Dendritic cell treated with granulocyte-macrophage colony-stimulating factor and Interleukin-4, amounts not matched to agents 40 ng/mL and 50 ng/mL, for 4 days (primary cell): ENCODE measurements around the gene KDM4B.
A peak's percentile ranks its signal among the peaks of the same experiment; 100 is the strongest.

Source experiments
- H3K27ac Mint-ChIP-seq: one replicate; pipeline ENCODE4 v1.8.0; 2022; ENCODE audit warnings: mild to moderate bottlenecking, mixed read lengths
- H3K27me3 Mint-ChIP-seq: one replicate; pipeline ENCODE4 v1.8.0; 2022; ENCODE audit warnings: mild to moderate bottlenecking, mixed read lengths
- H3K36me3 Mint-ChIP-seq: one replicate; pipeline ENCODE4 v1.8.0; 2022; ENCODE audit warnings: low read depth, mixed read lengths
- H3K4me1 Mint-ChIP-seq: one replicate; pipeline ENCODE4 v1.8.0; 2022; ENCODE audit warnings: low read depth, mixed read lengths
- H3K4me3 Mint-ChIP-seq: one replicate; pipeline ENCODE4 v1.8.0; 2022; ENCODE audit warnings: mild to moderate bottlenecking, moderate library complexity, mixed read lengths
- H3K9me3 Mint-ChIP-seq: one replicate; pipeline ENCODE4 v1.8.0; 2022; ENCODE audit warnings: mixed read lengths
- intact Hi-C: fragments of 100-400 bp; cut with micrococcal nuclease; formaldehyde crosslinking; loops from one replicate; pipeline ENCODE4 v1.15.0; 2022

KDM4B gene

DNA sequence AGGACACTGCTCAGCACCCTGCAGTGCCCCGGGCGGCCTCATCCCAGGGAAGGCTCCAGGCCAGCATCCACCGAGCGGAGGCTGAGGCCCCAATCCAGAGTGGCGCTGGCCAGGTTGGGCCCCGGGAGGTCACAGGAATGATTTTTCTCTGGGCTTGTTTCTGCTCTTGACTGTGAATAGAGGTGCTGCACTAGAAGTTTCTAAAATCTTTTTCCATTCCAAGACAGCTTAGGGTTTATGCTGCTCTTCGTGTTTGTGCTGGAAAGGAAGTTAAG, 15.1 kb downstream of the KDM4B start:
- Mint-ChIP-seq H3K36me3 (peaks cover 70% of the 10 kb centered on the region), H3K27me3 (no peaks in the 10 kb centered on the region), H3K9me3 (no peaks in the 10 kb centered on the region), H3K27ac (no peak overlapping the region), H3K4me3 (no peak overlapping the region), H3K4me1 (peaks cover 56% of the 10 kb centered on the region)
- intact Hi-C loops: no loop called here

DNA sequence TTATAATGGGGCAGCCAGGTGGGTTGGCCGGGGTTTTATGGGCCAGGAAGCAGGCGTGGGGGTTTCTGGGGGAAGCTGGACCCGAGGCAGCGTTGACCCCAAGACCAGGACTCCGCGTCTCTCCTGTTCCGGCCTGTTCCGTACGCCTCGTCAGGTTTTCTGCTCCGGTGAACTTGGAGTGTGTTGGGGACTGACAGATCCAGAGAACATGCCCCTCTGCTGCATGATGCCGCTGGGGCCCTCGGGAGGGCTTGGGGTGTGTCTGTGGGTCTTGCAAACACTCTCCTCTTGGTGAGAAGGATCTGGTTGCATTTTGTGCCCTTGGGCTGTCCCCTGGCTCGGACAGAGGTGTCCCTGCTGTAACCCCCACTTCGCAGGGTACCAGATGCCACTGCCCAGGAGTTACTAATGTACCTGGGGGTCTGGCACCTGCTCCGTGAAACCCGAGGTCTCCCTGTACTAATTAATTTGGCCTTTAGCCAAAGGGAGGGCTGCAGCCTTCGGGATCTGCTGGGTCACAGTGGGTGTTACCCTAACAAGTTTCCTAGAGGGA, 15.6 kb downstream of the KDM4B start:
- intact Hi-C loops: no loop called here
- H3K4me1 Mint-ChIP-seq: peaks cover 56% of the 10 kb centered on the region
- H3K27me3 Mint-ChIP-seq: no peaks in the 10 kb centered on the region
- no peaks in the 10 kb centered on the region for H3K9me3 Mint-ChIP-seq
- no peak overlapping the region for H3K27ac Mint-ChIP-seq
- H3K36me3 Mint-ChIP-seq: peaks cover 70% of the 10 kb centered on the region
- H3K4me3 Mint-ChIP-seq: no peak overlapping the region

DNA sequence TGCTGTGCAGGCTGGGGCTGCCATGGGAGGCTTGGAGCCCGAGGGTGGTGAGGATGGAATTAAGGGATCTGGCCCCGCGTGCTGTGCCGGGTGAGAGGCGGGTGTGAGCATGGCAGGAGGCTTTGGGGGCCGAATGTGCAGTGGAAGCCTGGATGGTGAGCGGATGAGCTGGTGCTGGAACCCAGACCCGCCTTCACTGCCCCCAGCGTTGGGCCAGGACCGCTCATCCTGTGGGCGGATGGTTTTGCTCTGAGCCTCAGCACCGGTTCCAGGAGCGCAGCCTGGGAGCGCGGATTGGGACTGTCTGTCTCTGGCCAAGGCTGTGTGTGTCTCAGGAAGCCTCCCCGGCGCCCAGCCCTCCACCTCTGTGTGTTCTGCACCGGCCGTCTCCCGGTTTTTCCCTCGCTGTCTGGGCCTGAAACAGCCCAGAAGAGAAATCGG, 16.7 kb downstream of the KDM4B start:
- Mint-ChIP-seq H3K4me1 (peaks cover 52% of the 10 kb centered on the region), H3K27ac (no peak overlapping the region), H3K27me3 (no peaks in the 10 kb centered on the region), H3K4me3 (no peak overlapping the region), H3K9me3 (no peaks in the 10 kb centered on the region), H3K36me3 (peaks cover 63% of the 10 kb centered on the region)
- intact Hi-C loops: no loop called here

DNA sequence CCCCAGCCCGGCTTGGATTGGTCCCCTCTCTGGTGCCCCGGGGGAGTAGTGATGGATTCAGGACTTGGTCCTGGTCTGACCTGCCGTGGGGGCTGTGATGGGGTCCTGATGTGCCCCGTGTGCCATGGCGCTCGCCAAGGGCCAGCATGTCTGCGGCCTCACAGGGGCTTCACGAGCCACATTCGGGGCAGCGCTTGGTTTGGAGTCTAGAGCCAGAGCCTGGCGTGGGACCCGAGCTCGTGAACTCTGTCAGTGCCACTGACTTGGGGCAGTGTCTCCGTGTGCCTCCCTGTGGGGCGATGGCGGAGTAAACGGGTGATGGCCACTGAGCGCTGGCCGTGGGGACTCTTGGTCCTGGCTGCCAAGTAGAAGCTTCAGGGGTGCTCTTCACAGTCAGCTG, 17.1 kb downstream of the KDM4B start:
- Mint-ChIP-seq H3K27me3 (no peaks in the 10 kb centered on the region), H3K9me3 (no peaks in the 10 kb centered on the region), H3K4me3 (no peak overlapping the region), H3K36me3 (peaks cover 59% of the 10 kb centered on the region), H3K4me1 (peaks cover 47% of the 10 kb centered on the region), H3K27ac (no peak overlapping the region)
- intact Hi-C loops: no loop called here

DNA sequence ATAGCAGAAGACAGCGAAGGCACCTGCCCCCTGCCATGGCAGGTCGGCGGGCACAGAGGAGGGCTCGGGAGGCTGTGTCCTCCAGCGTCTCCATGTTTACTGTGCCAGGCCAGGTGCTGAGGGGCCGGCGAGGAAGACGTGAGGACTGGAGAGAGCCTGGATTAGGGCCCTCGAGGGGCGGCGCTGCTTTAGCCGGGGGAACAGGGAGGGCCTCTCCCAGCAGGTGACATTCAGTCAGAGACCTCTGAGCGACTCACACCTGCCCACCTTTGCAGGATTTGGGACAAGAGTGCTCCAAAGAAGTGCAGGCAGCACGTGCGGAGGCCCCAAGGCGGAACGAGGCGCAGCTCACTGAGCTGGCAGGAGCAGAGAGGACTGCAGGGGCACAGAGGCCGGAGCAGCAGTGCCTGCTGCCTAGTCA, 17.6 kb downstream of the KDM4B start:
- Mint-ChIP-seq H3K9me3 (no peaks in the 10 kb centered on the region), H3K36me3 (peaks cover 60% of the 10 kb centered on the region), H3K4me3 (no peak overlapping the region), H3K27ac (no peak overlapping the region), H3K4me1 (peaks cover 43% of the 10 kb centered on the region), H3K27me3 (no peaks in the 10 kb centered on the region)
- intact Hi-C loops: no loop called here

DNA sequence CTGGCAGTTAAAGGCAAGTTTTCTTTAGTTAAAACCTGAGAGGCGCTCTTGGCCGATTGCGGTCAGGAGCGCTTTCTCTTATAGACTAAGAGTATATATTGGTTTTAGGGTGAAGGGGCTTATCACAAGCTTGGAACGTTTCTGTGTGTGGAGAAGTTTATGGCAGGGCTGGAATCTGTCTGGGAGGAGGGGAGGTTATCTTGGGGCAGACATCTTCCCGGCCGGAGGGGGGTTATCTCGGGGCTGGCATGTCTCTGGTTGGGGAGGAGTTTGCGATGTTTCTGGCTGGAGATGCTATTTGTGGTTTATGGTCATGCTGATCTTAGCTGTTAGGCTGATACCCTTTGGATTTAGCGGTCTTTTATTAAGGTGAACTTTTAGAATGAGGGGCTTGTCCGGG, 18.3 kb downstream of the KDM4B start:
- Mint-ChIP-seq H3K4me1 (peaks cover 39% of the 10 kb centered on the region), H3K27ac (peak overlapping the region; percentile 9), H3K36me3 (peaks cover 61% of the 10 kb centered on the region), H3K27me3 (no peaks in the 10 kb centered on the region), H3K4me3 (no peak overlapping the region), H3K9me3 (no peaks in the 10 kb centered on the region)
- intact Hi-C loops: no loop called here

DNA sequence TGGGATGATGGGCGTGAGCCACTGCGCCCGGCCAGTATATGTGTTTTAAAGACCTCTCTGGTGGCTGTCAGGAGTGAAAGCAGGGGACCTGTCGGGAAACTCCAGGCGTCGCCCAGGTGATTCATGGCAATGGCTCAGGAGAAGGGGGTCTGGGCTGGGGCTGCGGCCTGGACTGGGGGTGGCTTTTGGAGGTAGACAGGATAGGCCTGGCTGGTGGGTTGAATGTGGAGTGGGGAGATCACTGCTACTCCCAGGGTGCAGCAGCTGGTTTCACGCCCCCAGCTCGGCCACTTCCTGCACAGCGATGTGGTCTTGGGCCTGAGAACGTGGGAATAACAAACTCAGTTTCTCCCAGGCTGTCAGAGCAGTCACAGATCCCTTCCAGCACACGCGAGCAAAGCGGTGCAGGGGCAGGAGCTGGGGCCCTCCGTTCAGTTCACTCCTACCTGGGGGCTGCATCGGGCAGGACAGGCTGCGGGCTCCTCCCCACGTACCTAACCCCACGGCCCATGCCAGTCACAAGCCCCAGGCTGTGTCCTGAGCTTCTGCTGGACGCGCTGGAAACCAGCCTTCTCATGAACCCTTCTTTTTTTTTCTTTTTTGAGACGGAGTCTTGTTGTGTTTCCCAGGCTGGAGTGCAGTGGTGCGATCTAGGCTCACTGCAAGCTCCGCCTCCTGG, 18.9 kb downstream of the KDM4B start:
- intact Hi-C loops: no loop called here
- Mint-ChIP-seq H3K27me3 (no peaks in the 10 kb centered on the region), H3K36me3 (peaks cover 61% of the 10 kb centered on the region), H3K9me3 (no peaks in the 10 kb centered on the region), H3K4me3 (no peak overlapping the region), H3K4me1 (peaks cover 34% of the 10 kb centered on the region), H3K27ac (peak overlapping the region; percentile 9)

DNA sequence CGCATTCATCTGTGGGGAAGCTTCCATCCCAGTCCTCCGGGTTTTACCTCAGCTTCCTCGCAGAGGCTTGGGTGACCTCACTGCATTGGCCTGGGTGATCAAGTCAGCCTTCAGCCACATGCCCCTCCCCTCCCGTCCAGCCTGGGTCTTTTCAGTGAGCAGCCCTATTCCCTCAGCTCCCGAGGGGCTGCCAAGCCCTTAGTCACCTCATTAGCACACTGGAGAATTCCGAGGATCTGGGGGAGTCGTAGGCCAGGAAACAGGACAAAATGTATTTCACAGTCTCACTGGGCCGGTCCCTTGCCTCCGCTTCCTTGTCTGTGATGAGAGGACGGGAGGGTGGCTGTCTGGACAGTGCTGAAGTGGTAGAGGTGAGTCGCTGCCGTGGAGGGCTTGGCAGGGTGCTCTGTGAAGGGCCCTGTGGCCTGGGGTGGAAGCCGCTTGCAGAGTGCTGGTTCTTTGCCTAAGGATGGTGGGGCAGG, 19.9 kb downstream of the KDM4B start:
- Mint-ChIP-seq H3K27me3 (no peaks in the 10 kb centered on the region), H3K27ac (no peak overlapping the region), H3K9me3 (no peaks in the 10 kb centered on the region), H3K4me1 (peaks cover 38% of the 10 kb centered on the region), H3K36me3 (peaks cover 59% of the 10 kb centered on the region), H3K4me3 (no peak overlapping the region)
- intact Hi-C loops: no loop called here

DNA sequence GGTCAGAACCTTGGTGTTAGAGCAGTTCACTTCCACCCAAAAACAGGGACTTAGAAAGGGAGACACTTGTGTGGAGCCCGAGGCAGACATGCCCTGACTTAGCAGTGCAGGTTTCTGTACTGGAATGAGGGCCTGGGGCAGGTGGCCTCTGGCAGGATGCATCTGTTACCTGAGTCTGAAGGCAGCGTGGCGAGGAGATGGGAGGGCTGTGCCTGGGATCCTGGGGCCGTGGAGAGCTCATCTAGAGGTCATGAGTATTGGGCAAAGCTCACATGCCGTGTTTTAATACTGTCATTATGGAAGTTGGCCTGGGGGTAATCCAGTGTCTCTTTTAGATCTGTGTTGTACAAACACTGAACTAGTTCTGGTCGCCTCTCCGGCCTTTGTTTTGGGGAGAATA, 21.4 kb downstream of the KDM4B start:
- no peak overlapping the region for H3K4me3 Mint-ChIP-seq
- H3K4me1 Mint-ChIP-seq: peaks cover 34% of the 10 kb centered on the region
- intact Hi-C loops: no loop called here
- peaks cover 57% of the 10 kb centered on the region for H3K36me3 Mint-ChIP-seq
- no peak overlapping the region for H3K27ac Mint-ChIP-seq
- no peaks in the 10 kb centered on the region for H3K9me3 Mint-ChIP-seq
- H3K27me3 Mint-ChIP-seq: no peaks in the 10 kb centered on the region

DNA sequence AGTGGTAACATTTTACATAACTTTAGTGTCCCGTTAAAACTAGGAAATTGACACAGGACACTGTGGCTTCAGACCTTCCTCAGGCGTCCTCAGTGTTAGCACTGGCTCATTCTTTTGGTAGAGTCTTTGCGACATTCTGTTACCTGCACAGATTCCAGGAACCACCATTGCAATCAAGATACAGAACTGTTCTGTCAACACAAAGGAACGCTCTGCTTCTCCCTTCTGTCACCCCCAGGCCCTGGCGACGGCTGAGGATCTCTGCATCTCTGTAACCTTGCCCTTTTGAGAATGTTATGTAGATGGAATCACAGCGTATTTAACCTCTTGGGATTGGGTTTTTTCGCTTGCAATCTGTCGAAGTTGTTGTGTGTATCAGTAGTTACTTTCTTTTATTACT, 22.6 kb downstream of the KDM4B start:
- peaks cover 57% of the 10 kb centered on the region for H3K36me3 Mint-ChIP-seq
- H3K4me3 Mint-ChIP-seq: no peak overlapping the region
- H3K27ac Mint-ChIP-seq: no peak overlapping the region
- no peaks in the 10 kb centered on the region for H3K9me3 Mint-ChIP-seq
- intact Hi-C loops: no loop called here
- peaks cover 31% of the 10 kb centered on the region for H3K4me1 Mint-ChIP-seq
- no peaks in the 10 kb centered on the region for H3K27me3 Mint-ChIP-seq

DNA sequence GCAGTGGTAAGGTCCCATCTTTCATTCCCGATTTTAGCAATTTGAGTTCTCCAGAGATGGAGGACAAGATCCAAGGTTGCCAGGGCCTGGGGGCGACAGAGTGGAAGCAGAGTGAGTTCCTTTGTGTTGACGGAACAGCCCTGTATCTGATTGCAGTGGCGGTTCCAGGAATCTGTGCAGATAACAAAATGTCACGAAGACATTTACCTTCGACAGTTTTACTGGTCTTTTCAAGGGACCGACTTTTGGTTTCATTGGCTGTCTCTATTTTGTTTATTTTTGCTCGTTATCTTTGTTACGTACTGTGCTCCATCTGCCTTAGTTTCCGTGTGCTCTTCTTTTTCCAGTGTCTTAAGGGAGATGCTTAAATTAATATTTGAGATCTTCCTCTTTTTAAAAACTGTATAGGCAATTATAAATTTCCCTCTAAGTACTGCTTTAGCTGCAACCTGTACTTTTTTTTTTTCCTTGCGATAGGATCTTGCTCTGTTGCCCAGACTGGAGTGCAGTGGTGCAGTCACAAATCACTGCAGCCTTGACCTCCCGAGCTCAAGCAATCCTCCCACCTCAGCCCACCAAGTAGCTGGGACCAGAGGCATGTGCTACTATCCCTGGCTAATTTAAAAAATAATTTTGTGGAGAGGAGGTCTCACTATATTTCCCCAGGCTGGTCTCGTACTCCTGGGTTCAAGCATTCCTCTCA, 23.2 kb downstream of the KDM4B start:
- H3K36me3 Mint-ChIP-seq: peaks cover 59% of the 10 kb centered on the region
- H3K4me3 Mint-ChIP-seq: no peak overlapping the region
- H3K9me3 Mint-ChIP-seq: no peaks in the 10 kb centered on the region
- peaks cover 31% of the 10 kb centered on the region for H3K4me1 Mint-ChIP-seq
- H3K27me3 Mint-ChIP-seq: no peaks in the 10 kb centered on the region
- no peak overlapping the region for H3K27ac Mint-ChIP-seq
- intact Hi-C loops: no loop called here

DNA sequence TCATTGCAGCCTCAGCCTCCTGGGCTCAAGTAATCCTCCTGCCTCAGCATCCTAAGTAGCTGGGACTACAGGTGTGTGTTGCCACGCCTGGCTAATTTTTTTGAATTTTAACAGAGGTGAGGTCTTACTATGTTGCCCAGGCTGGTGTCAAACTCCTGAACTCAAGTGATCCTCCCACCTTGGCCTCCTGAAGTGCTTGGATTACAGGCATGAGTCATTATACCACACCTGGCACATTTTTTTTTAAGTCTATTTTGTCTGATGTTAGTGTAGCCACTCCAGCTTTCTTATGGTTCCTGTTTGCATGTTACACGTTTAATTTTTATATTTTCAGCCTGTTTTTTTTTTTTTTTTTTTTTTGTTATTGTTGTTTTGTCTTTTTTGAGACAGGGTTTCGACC, 24.8 kb downstream of the KDM4B start:
- no peak overlapping the region for H3K27ac Mint-ChIP-seq
- H3K4me1 Mint-ChIP-seq: peaks cover 15% of the 10 kb centered on the region
- H3K36me3 Mint-ChIP-seq: peaks cover 67% of the 10 kb centered on the region
- H3K4me3 Mint-ChIP-seq: no peak overlapping the region
- no peaks in the 10 kb centered on the region for H3K9me3 Mint-ChIP-seq
- intact Hi-C loops: no loop called here
- H3K27me3 Mint-ChIP-seq: no peaks in the 10 kb centered on the region

DNA sequence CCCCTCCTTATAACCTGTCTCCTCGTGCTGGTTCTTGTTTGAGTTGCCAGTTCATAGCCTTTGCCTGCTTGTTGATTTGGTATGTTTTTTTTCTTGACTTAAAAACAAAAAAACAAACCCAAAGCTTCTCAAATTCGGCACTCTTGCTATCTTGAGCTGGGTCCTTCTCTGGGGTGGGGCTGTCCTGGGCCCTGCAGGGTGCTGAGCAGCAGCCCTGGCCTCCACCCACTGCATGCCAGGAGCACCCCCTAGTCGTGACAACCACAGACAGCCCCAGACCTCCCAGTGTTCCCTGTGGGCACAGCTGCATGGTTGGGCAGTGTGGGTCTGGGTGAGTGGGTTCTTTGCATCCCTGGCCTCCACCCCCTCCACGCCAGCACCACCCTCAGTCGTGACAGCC, 27.8 kb downstream of the KDM4B start:
- intact Hi-C loops: no loop called here
- Mint-ChIP-seq H3K4me3 (no peak overlapping the region), H3K9me3 (no peaks in the 10 kb centered on the region), H3K4me1 (peaks cover 9% of the 10 kb centered on the region), H3K36me3 (peaks cover 93% of the 10 kb centered on the region), H3K27me3 (no peaks in the 10 kb centered on the region), H3K27ac (no peak overlapping the region)

DNA sequence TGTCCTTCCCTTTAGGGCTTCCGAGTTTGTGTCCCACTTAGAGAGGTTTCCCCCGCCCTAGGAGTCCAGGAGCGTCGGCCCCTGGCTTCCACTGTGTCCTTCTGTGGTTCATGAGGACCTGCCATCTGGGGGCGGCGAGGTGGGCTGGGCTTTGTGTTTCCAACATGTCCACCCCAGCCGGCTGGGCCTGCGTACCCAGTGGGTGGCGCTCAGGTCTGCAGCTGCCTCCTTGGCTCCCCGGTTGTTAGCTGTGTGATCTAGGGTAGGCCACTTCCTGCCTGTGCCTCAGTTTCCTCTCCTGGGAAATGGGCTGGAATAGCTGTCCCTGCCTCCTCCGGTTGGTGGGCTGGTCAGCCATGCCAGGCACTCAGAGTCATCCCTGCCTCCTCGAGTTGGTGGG, 28.4 kb downstream of the KDM4B start:
- Mint-ChIP-seq H3K9me3 (no peaks in the 10 kb centered on the region), H3K36me3 (peaks cover 91% of the 10 kb centered on the region), H3K4me3 (no peak overlapping the region), H3K27ac (no peak overlapping the region), H3K4me1 (peaks cover 9% of the 10 kb centered on the region), H3K27me3 (no peaks in the 10 kb centered on the region)
- intact Hi-C loops: no loop called here
